Colonic mucosa (tissue), 4 donors: ENCODE data around the gene RARRES1. TPM values are rescaled to one million over a fixed set of nuclear protein-coding genes. Genes with fewer than 3 reads are reported as not detected.

Source experiments
- DNase-seq: peaks from one replicate; pipeline ENCODE4 v3.0.0-alpha.2; 2020
- H3K27ac ChIP-seq: fragments of 200-600 bp; one replicate; pipeline ENCODE4 v1.8.0; 2021
- H3K27me3 ChIP-seq: fragments of 200-600 bp; one replicate; pipeline ENCODE4 v1.8.0; 2021
- H3K36me3 ChIP-seq: fragments of 200-600 bp; one replicate; pipeline ENCODE4 v1.8.0; 2021
- H3K4me1 ChIP-seq: fragments of 200-600 bp; one replicate; pipeline ENCODE4 v1.8.0; 2021; ENCODE audit warnings: mild to moderate bottlenecking
- H3K4me3 ChIP-seq: fragments of 200-600 bp; one replicate; pipeline ENCODE4 v1.8.0; 2021
- H3K9ac ChIP-seq, 2 donors: one replicate each; pipeline ENCODE4 v1.7.0; 2013; ENCODE audit warnings: control low read depth in 2 of 2, low read depth in 2 of 2, low read length in 2 of 2
- H3K9me3 ChIP-seq: fragments of 200-600 bp; one replicate; pipeline ENCODE4 v1.8.0; 2021
- intact Hi-C: fragments of 100-400 bp; cut with DNase I; formaldehyde crosslinking; loops from one replicate; pipeline ENCODE4 v1.14.1; 2022
- total RNA-seq, 2 donors: library from RNA; stranded (reverse); fragmentation: NEBNext Ultra II Directional in 1 of 2; extraction: Animal tissue kit (Norgen Biotek cat#: 25700) in 1 of 2; gene quantifications; one replicate each; pipeline ENCODE4 v1.2.1, GENCODE V29; 2021
- TF ChIP-seq, protein P1 (sequence below): fragments of 200-600 bp; IDR thresholded peaks from one replicate; pipeline ENCODE4 v1.8.0; 2022; ENCODE audit warnings: antibody characterized with exemption, mild to moderate bottlenecking
- donor health status: healthy.
- donor health status: DM: no; HTN: no; CAD: no.
- donor health status: DM: no; HTN: no; CAD: no.

The RARRES1 gene, protein sequence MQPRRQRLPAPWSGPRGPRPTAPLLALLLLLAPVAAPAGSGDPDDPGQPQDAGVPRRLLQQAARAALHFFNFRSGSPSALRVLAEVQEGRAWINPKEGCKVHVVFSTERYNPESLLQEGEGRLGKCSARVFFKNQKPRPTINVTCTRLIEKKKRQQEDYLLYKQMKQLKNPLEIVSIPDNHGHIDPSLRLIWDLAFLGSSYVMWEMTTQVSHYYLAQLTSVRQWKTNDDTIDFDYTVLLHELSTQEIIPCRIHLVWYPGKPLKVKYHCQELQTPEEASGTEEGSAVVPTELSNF
- total RNA-seq: 10 to 100 TPM; 30.6 to 79.5 TPM

DNA sequence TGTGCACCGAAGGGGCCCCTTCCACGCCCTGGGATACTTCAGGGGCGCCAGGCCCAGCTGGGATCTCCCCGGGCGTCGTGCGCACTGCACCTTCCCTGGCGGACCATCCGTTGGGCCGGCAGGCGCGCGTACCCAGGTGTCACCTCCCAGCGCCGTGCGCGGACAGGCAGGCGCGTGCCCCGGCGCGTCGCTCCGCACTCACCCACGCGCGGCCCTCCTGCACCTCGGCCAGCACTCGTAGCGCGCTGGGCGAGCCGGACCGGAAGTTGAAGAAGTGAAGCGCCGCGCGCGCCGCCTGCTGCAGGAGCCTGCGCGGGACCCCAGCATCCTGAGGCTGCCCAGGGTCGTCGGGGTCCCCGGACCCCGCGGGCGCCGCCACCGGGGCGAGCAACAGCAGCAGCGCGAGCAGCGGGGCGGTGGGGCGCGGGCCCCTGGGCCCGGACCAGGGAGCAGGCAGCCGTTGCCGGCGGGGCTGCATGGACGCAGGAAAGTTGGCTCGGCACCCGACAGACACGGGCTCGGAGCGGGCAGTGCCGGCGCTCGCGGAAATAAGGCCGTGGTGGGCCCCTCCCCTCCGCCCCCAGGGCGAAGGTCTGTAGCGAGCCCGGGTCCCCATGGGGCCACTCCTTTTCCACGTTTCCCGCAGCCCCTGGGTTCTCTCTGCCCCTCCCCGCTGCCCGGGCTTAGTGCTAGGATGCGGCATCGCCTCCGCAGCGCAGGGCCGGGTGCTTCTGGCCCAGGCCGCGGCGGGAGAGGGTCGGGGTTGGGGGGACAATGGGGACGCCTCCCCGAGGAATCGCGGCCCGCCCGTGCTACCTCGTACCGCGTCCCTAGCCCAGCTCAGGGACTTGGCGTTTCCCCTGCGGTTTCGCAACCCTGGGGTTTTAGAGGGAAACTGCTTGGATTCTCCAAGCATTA, at the start of gene RARRES1:
TSS of gene RARRES1 (minus strand) at position 520 of the 918 bp plus-strand sequence. CDS start at position 478, 42 bp downstream.
- no peaks in the 10 kb centered on the region for H3K27me3 ChIP-seq
- intact Hi-C loops: no loop called here
- peak within 1 kb of the TSS; percentile 67 for H3K4me3 ChIP-seq
- peaks cover 9% of the 10 kb centered on the region for H3K4me1 ChIP-seq
- TF ChIP-seq, protein P1, sequence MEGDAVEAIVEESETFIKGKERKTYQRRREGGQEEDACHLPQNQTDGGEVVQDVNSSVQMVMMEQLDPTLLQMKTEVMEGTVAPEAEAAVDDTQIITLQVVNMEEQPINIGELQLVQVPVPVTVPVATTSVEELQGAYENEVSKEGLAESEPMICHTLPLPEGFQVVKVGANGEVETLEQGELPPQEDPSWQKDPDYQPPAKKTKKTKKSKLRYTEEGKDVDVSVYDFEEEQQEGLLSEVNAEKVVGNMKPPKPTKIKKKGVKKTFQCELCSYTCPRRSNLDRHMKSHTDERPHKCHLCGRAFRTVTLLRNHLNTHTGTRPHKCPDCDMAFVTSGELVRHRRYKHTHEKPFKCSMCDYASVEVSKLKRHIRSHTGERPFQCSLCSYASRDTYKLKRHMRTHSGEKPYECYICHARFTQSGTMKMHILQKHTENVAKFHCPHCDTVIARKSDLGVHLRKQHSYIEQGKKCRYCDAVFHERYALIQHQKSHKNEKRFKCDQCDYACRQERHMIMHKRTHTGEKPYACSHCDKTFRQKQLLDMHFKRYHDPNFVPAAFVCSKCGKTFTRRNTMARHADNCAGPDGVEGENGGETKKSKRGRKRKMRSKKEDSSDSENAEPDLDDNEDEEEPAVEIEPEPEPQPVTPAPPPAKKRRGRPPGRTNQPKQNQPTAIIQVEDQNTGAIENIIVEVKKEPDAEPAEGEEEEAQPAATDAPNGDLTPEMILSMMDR: no peak
- DNase-seq: peak; percentile 71
- H3K27ac ChIP-seq: peak within 1 kb of the TSS; percentile 72
- no peaks in the 10 kb centered on the region for H3K36me3 ChIP-seq
- H3K9ac ChIP-seq: peak within 1 kb of the TSS; percentile 57 to 80
- H3K9me3 ChIP-seq: no peaks in the 10 kb centered on the region

GRCh38 chr3:158781849-158782248, 49.6 kb upstream of the RARRES1 start:
- intact Hi-C loops: no loop called here
- Histone ChIP-seq H3K4me1 (peaks cover 4% of the 10 kb centered on the region), H3K4me3 (no peak overlapping the region), H3K36me3 (no peaks in the 10 kb centered on the region), H3K27me3 (no peaks in the 10 kb centered on the region), H3K9me3 (no peaks in the 10 kb centered on the region), H3K27ac (peak overlapping the region; percentile 13), H3K9ac (no peak overlapping the region)
- no peak for DNase-seq
- TF ChIP-seq, protein P1: no peak

DNA sequence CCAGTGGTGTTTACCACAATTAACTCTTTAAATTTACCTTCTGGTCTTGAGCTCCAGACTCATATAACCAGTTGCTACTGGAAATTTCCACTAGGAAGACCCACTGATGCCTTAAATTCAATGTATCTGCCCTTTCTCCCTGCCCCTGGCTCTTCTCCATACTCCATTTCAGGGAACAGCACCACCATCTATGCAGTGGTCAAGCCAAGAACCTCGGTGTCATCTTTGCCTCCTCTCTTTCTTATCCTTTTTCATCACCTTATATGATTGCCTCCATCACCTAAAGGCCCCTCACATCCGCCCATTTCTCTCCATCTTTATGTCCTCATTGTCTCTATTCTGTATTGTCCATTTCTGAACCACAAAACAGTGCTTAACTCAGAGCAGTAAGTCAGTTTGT, 48.9 kb upstream of the RARRES1 start:
- Histone ChIP-seq H3K4me3 (no peak overlapping the region), H3K27me3 (no peaks in the 10 kb centered on the region), H3K4me1 (peaks cover 4% of the 10 kb centered on the region), H3K9me3 (no peaks in the 10 kb centered on the region), H3K27ac (peak overlapping the region; percentile 13), H3K9ac (no peak overlapping the region), H3K36me3 (no peaks in the 10 kb centered on the region)
- DNase-seq: no peak
- intact Hi-C loops: no loop called here
- TF ChIP-seq, protein P1: no peak

DNA sequence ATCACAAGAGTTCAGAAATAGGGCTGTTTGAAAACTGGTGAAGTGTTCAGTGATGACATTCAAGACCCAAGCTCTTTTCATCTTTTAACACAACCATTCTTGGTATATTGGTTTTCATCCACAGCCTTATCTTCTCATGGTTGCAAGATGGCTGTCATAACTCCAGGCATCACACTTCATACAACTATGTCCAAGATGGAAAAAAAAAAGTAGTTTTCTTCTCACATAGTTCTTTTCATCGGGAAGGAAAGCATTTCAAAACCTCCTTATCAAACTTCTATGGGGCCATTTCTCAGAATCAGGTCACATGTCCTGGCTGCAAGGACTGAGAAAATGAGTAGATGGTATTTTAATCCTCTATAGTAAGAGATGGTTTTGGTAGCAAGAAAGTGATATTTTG, 48.5 kb upstream of the RARRES1 start:
- DNase-seq: no peak
- no peak overlapping the region for H3K27ac ChIP-seq
- H3K4me1 ChIP-seq: peaks cover 4% of the 10 kb centered on the region
- intact Hi-C loops: no loop called here
- H3K9me3 ChIP-seq: no peaks in the 10 kb centered on the region
- no peak overlapping the region for H3K9ac ChIP-seq
- H3K27me3 ChIP-seq: no peaks in the 10 kb centered on the region
- TF ChIP-seq, protein P1: no peak
- no peaks in the 10 kb centered on the region for H3K36me3 ChIP-seq
- H3K4me3 ChIP-seq: no peak overlapping the region

DNA sequence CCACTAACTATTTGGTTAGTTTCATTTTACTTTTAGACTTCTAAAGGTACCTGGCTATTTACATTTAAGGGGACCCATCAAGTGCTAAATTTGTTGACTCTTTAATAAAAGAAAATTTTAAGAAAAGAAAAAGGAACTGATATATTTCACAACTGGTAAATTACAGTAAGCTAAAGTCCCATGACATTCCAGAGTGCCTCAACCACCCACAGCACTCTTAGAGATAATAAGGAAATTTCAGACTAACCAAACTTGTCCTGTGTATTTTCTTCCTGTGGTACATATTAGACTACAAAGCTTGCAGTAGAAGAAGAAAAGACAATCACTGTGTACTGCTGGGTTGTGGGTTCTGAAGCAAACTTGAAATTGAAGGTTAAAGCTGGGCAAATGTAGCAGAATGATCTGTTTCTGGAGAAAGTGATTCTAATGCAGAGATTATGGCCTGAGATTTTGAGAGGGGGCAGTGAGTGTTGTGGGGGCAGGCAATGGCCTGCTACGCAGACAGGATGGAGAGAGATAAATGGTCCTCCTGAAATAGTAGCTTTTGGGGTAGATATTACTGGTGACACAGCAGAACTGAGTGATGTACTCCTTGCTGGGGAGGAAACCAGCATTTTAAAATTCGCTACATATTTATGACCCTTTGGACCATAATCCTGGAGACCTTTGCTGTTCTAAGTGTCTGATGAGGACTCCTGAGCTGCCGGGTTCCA, 45.1 kb upstream of the RARRES1 start:
- H3K4me3 ChIP-seq: no peak overlapping the region
- H3K9me3 ChIP-seq: no peaks in the 10 kb centered on the region
- H3K27ac ChIP-seq: no peak overlapping the region
- no peaks in the 10 kb centered on the region for H3K4me1 ChIP-seq
- no peaks in the 10 kb centered on the region for H3K27me3 ChIP-seq
- intact Hi-C loops: no loop called here
- TF ChIP-seq, protein P1: no peak
- no peaks in the 10 kb centered on the region for H3K36me3 ChIP-seq
- no peak overlapping the region for H3K9ac ChIP-seq
- no peak for DNase-seq
